Frontal cortex (tissue), 4 donors: Measurements from ENCODE around the gene CTTNBP2. TPM values are rescaled to one million over a fixed set of nuclear protein-coding genes. Genes with fewer than 3 reads are reported as not detected.

Source experiments
- DNase-seq, 2 donors: peaks; one replicate each; pipeline ENCODE4 v3.0.0; 2012; ENCODE audit warnings: low spot score in 2 of 2
- FAIRE-seq: peaks from 2 replicates; lab custom pipeline; 2012; peaks lifted over from hg19 to GRCh38; lab: Jason Lieb, UNC
- total RNA-seq: library from RNA; depleted of rRNA; stranded (reverse); fragments of >200 nt; gene quantifications from one replicate; pipeline ENCODE4 v1.2.3, GENCODE V29; 2014
- donor health status: control.
- donor health status: control.
- donor health status: control.

CTTNBP2 gene
- total RNA-seq, 1 donor from 2014 or later, result 34.2 TPM

GRCh38 chr7:117762055-117762454 lies 111.2 kb downstream of the CTTNBP2 start:
- FAIRE-seq (no peak), DNase-seq (no peak)

- DNase-seq, result no peak
Observed at GRCh38 chr7:117759950-117760640, 113.1 kb downstream of the CTTNBP2 start.

GRCh38 chr7:117757440-117757839 lies 115.8 kb downstream of the CTTNBP2 start:
- no peak for FAIRE-seq
- DNase-seq, result no peak

More at GRCh38 chr7:117759950-117760640, 113.1 kb downstream of the CTTNBP2 start:
- no peak for FAIRE-seq

GRCh38 chr7:117756586-117757085 lies 116.6 kb downstream of the CTTNBP2 start:
- DNase-seq (no peak), FAIRE-seq (no peak)

- DNase-seq (no peak), FAIRE-seq (no peak)
Observed at GRCh38 chr7:117755136-117755535, 118.1 kb downstream of the CTTNBP2 start.

- FAIRE-seq (no peak), DNase-seq (no peak)
Observed at GRCh38 chr7:117751775-117752174, 121.5 kb downstream of the CTTNBP2 start.

- DNase-seq (peak; percentile 8 to 17), FAIRE-seq (peak; percentile 94)
Observed at GRCh38 chr7:117750612-117751563, 122.4 kb downstream of the CTTNBP2 start.

- FAIRE-seq (no peak), DNase-seq (no peak)
Observed at GRCh38 chr7:117741962-117742361, 131.3 kb downstream of the CTTNBP2 start.

GRCh38 chr7:117739085-117739484 lies 134.2 kb downstream of the CTTNBP2 start:
- FAIRE-seq (no peak), DNase-seq (no peak)

GRCh38 chr7:117737926-117738325 lies 135.3 kb downstream of the CTTNBP2 start:
- no peak for DNase-seq
- FAIRE-seq, result no peak

GRCh38 chr7:117731455-117731854 lies 141.8 kb downstream of the CTTNBP2 start:
- FAIRE-seq (no peak), DNase-seq (no peak)

GRCh38 chr7:117730390-117730789 lies 142.9 kb downstream of the CTTNBP2 start:
- FAIRE-seq (no peak), DNase-seq (no peak)

GRCh38 chr7:117728890-117729624 lies 144.2 kb downstream of the CTTNBP2 start:
- FAIRE-seq (no peak), DNase-seq (peak in 1 of 2 donors; percentile 4)

GRCh38 chr7:117724898-117725297 lies 148.3 kb downstream of the CTTNBP2 start:
- DNase-seq (no peak), FAIRE-seq (no peak)

GRCh38 chr7:117719377-117719776 lies 153.9 kb downstream of the CTTNBP2 start:
- FAIRE-seq, result no peak
- no peak for DNase-seq

- DNase-seq (no peak), FAIRE-seq (no peak)
Observed at GRCh38 chr7:117718116-117718835, 155.0 kb downstream of the CTTNBP2 start.

- no peak for FAIRE-seq
- no peak for DNase-seq
Observed at GRCh38 chr7:117717357-117717756, 155.9 kb downstream of the CTTNBP2 start.

- DNase-seq, result no peak
- no peak for FAIRE-seq
Observed at GRCh38 chr7:117716707-117717299, 156.4 kb downstream of the CTTNBP2 start.
